HuH-7 (cell line): ENCODE results near the gene TAF11L3.
"Not testable (repeated sequence)": the region's sequence is repeated elsewhere in the genome, so short reads cannot be mapped to it uniquely, and the experiment has no call there.

ENCODE experiments used
- DNase-seq: peaks from one replicate; pipeline ENCODE4 v3.0.0; 2011; ENCODE audit warnings: low spot score

TAF11L3 gene

GRCh38 chr5:17518067-17518466, at the start of gene TAF11L3:
TAF11L3 (plus strand) TSS chr5:17518367.
- not testable (repeated sequence) for DNase-seq

GRCh38 chr5:17470064-17470463, 48.1 kb upstream of the TAF11L3 start:
- no peak for DNase-seq

GRCh38 chr5:17475064-17475463, 43.1 kb upstream of the TAF11L3 start:
- DNase-seq, result not testable (repeated sequence)

GRCh38 chr5:17477043-17477442, 41.1 kb upstream of the TAF11L3 start:
- no peak for DNase-seq

- DNase-seq, result no peak
Observed at GRCh38 chr5:17477573-17478265, 40.4 kb upstream of the TAF11L3 start.

- DNase-seq, result no peak
Observed at GRCh38 chr5:17481378-17481777, 36.8 kb upstream of the TAF11L3 start.

GRCh38 chr5:17482790-17483189, 35.4 kb upstream of the TAF11L3 start:
- no peak for DNase-seq

GRCh38 chr5:17486464-17487173, 31.5 kb upstream of the TAF11L3 start:
- not testable (repeated sequence) for DNase-seq

GRCh38 chr5:17487174-17487512, 31.0 kb upstream of the TAF11L3 start:
- DNase-seq, result no peak

GRCh38 chr5:17491257-17491656, 26.9 kb upstream of the TAF11L3 start:
- DNase-seq, result not testable (repeated sequence)

- DNase-seq, result no peak
Observed at GRCh38 chr5:17492770-17493169, 25.4 kb upstream of the TAF11L3 start.

- DNase-seq, result no peak
Observed at GRCh38 chr5:17497446-17497845, 20.7 kb upstream of the TAF11L3 start.

GRCh38 chr5:17497931-17498330, 20.2 kb upstream of the TAF11L3 start, which contains the start of gene TAF11L2:
TAF11L2 (plus strand) TSS chr5:17498231.
- DNase-seq, result not testable (repeated sequence)

- DNase-seq, result no peak
Observed at GRCh38 chr5:17511775-17512325, 6.3 kb upstream of the TAF11L3 start.

- not testable (repeated sequence) for DNase-seq
Observed at GRCh38 chr5:17517526-17517925, 641 bp upstream of the TAF11L3 start.

GRCh38 chr5:17519508-17519907, 1.3 kb downstream of the TAF11L3 start:
- DNase-seq, result not testable (repeated sequence)

- DNase-seq, result not testable (repeated sequence)
Observed at GRCh38 chr5:17521501-17521900, 3.3 kb downstream of the TAF11L3 start, which contains the start of gene TAF11L4. TAF11L4 (plus strand) TSS chr5:17521801.

- DNase-seq, result not testable (repeated sequence)
Observed at GRCh38 chr5:17524935-17525334, 6.8 kb downstream of the TAF11L3 start, which contains the start of gene TAF11L5. TAF11L5 (plus strand) TSS chr5:17525235.

- DNase-seq, result not testable (repeated sequence)
Observed at GRCh38 chr5:17526504-17526903, 8.3 kb downstream of the TAF11L3 start.

GRCh38 chr5:17528369-17528768, 10.2 kb downstream of the TAF11L3 start, which contains the start of gene TAF11L6:
TAF11L6 (plus strand) TSS chr5:17528669.
- not testable (repeated sequence) for DNase-seq
